ENCODE measurements around the gene SUGP1.
"Not testable (repeated sequence)": the region's sequence is repeated elsewhere in the genome, so short reads cannot be mapped to it uniquely, and the experiment has no call there.

Gene SUGP1

DNA sequence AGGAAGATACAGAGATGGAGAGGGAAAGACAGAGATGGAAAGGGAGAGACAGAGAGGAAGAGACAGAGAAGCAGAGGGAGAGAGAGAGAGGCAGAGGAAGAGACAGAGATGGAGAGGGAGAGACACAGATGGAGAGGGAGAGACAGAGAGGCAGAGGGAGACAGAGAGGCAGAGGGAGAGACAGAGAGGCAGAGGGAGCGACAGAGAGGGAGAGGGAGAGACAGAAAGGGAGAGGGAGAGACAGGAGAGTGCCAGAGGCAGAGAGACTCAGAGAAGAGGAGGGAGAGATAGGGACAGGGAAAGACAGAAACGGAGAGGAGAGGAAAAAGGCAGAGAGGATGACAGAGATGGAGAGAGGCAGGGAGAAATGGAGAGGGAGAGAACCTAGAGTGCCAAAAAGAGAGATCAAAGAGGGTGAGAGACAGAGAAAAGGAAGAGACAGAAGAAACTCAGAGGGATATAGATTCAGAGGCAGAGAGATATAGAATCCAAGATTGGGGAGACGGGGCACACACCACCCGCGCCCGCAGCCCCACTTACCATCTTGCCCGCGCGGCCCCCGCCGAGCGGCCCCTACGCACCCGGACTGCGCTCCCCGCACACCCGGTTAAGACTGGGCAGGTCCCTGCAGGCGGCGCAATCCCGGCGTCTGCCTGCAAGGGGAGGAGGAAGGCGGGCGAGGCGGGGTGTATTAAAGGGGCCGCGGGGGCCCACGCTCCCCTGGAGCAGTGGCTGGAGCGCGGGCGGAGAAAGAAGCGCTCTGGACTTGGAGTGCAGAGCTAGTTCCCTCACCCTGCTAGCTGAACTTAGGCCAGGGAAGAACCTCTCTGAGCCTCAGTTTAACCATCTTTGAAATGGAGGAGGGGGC is 57.9 kb downstream of the SUGP1 start:
- no peak for DNase-seq (ENCODE audit: low read depth, low spot score)

DNA sequence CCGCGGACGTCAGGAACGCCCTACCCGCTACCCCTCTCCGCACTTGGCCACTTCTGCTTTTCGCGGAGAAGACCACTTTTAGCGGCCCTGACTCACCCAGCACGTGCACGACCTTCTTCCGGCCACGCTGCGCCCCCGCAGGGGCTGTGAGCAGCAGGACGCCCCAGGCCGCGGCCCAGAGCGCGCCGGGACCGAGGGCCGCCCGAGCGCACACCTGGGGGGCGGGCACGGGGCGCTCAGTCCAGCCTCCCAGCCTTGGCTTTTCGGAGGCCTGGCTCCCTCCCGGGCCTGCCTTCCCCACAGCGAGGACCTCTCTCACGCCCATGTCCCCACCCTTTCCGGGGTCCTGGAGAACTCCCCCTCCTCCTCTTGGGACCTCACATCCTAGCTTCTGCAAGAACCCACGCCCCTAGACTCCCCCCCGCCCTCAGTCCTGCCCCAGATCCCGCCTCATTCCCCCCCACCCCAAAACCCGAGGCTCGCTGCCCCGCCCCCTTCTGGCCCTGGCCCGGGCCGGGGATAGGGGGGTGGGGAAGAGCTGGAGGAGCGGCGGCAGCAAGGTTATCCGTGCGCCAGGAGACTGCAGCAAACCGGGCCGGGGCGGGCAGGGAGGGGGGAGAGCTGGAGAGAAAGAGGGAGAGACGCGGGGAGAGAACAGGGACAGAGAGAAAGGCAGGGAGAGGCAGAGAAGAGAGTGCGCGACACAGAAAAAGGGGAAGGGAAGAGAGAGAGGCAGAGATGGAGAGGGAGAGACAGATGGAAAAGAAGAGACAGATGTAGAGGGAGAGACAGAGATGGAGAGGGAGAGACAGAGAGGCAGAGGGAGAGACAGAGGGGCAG is 58.7 kb downstream of the SUGP1 start:
- DNase-seq (ENCODE audit: low read depth, low spot score), result no peak

DNA sequence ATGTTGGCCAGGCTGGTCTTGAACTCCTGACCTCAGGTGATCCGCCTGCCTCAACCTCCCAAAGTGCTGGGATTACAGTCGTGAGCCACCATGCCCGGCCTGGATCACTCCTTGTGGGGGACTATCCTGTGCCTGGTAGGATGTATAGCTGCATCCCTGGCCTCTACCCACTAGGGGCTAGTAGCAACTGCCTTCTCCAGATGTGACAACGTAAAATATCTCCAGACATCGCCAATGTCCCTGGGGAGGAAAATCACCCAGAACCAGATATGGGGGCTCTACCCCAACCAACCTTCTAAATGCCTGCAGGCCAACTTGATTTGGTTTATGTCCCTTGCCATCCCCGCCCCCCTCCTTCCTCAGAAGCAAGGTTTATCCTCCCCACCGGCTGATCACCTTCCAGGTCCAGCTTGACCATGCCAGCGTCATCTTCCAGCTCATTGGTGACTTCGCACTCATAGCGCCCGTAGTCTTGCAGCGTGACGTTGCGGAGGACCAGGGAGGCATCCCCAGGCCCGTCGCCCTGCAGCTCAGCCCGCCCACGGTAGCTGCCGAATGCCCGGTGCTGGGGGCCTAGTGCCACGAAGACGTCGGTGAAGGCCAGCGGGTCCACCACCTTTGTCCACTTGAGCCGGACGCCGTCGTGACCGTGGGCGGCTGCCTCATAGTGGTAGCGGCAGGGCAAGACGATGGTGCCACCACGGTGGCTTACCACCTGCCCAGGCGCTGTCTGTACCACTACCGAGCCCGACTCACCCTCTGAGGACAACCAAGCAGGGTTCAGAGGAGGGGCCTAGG is 59.7 kb downstream of the SUGP1 start:
- DNase-seq (ENCODE audit: low read depth, low spot score), result no peak

- DNase-seq (ENCODE audit: low read depth, low spot score), result no peak
Measured at GRCh38 chr19:19259741-19260140, 60.6 kb downstream of the SUGP1 start.

- no peak for DNase-seq (ENCODE audit: low read depth, low spot score)
Measured at GRCh38 chr19:19258589-19259338, 61.5 kb downstream of the SUGP1 start.

- DNase-seq (ENCODE audit: low read depth, low spot score), result no peak
Measured at GRCh38 chr19:19257836-19258588, 62.3 kb downstream of the SUGP1 start.

DNA sequence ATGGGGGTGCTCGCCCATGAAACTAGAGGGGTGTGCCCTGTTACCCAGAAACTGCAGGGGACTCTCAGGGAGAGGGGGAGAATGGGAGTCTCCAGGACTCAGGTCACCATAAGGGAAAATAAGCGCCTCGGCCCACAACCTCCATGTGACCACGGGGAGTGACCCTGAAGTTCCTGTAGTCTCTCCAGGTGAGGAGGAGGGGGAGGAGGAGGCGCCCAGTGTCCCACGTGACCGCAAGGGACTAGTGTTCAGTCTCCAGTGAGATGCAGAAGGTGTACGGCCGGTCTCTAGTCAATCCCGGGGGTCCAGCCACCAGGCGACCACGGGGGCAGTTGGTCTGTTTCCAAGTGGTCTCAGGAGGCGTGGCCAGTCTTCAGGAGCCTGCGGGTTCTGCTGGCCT is 63.2 kb downstream of the SUGP1 start:
- no peak for DNase-seq (ENCODE audit: low read depth, low spot score)

- no peak for DNase-seq (ENCODE audit: low read depth, low spot score)
Measured at GRCh38 chr19:19256072-19256969, 64.0 kb downstream of the SUGP1 start.

- DNase-seq (ENCODE audit: low read depth, low spot score), result not testable (repeated sequence)
Measured at GRCh38 chr19:19253409-19253808, 66.9 kb downstream of the SUGP1 start.

GRCh38 chr19:19250196-19250801 is 70.0 kb downstream of the SUGP1 start:
- no peak for DNase-seq (ENCODE audit: low read depth, low spot score)

GRCh38 chr19:19240476-19240875 is 79.8 kb downstream of the SUGP1 start:
- no peak for DNase-seq (ENCODE audit: low read depth, low spot score)

GRCh38 chr19:19239675-19240074 is 80.6 kb downstream of the SUGP1 start:
- DNase-seq (ENCODE audit: low read depth, low spot score), result no peak

DNA sequence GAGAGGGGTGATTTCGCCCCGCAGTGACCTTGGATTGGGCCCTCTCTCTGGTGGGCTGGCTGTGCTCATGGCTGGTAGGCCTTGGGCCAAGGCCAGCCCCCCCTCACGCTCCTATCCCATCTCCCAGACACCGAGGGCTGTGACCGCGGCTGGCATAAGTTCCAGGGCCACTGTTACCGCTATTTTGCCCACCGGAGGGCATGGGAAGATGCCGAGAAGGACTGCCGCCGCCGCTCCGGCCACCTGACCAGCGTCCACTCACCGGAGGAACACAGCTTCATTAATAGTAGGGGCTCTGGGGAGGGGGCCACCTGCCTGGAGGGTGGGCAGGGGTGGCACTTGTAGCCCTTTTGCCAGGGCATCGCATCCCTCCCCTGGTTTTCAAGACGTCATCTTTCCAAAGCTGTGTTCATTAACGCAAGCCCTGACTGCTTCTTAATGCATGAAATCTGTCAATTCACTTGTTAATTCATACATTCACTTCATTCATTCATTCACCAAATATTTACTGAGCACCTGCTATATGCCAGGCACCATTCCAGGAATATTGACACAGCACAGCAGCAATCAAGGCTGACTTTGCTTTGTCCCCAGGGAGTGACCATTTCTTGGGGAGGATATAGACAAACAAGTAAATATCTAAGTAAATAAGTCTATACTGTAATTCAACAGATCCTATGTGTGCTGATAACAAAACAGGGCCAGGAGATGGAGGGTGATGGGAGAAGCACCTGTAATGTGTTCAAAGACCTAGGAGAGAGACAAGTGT is 82.0 kb downstream of the SUGP1 start:
- DNase-seq (ENCODE audit: low read depth, low spot score), result no peak

DNA sequence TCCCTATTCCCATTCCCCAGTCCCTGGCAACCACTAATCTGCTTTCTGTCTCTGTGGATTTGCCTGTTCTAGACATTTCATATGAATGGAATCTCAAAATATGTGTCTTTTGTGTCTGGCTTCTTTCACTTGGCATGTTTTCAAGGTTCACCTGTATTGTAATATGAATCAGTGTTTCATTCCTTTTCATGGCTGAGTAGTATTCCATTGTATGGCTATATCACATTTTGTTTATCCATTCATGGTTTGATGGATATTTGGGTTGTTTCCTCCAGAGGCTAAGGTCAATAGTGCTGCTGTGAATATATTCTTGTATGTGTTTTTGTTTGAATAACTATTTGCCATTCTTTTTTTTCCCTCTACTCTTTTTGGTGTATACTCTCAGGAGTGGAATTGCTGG is 84.1 kb downstream of the SUGP1 start:
- no peak for DNase-seq (ENCODE audit: low read depth, low spot score)

DNA sequence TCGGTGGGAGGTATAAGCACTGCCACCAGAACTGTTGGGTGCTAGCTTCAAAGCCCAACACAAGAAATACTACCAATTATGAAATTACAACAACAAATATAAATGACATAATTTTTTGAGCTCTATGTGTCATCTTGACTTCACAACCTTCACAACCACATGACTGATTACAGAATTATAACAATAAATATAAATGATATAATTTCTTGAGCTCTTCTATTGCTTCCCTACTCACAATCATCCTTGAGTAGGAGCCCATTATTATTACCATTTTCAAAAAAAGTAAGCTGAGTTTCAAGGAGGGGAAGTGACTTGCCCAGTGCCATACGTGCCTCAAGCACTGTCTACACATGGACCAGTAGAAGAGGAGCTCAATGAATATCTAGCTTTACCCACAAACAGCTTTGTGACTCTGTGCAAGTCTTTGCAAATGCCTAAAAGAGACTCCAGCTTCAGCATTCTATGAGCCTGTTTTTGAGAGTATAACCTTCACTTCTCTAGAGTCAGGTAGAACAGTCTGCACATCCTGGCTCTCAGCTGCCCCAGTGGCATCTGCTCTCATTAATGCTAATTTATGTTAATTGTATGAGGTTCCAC is 86.0 kb downstream of the SUGP1 start:
- DNase-seq (ENCODE audit: low read depth, low spot score), result no peak

GRCh38 chr19:19232261-19232721 is 88.0 kb downstream of the SUGP1 start:
- DNase-seq (ENCODE audit: low read depth, low spot score), result no peak

DNA sequence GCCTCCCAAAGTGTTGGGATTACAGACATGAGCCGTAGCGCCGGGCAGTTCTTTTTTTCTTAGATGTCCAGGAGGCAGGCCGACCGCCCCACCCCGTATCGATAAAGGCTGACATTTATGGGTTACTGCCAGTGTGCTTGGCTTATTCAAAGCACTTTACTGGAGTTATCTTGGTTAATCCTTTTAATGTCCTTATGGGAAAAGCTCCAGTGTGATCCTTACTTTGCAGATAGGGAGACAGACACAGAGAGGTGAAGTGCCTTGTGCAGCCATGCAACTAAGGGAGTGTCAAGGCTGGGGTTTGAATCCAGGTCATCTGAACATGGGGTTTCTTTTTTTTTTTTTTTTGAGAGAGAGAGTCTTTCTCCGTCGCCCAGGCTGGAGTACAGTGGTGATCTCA is 89.3 kb downstream of the SUGP1 start:
- no peak for DNase-seq (ENCODE audit: low read depth, low spot score)

GRCh38 chr19:19229701-19230100 is 90.6 kb downstream of the SUGP1 start:
- DNase-seq (ENCODE audit: low read depth, low spot score), result no peak

All from activated naive CD8-positive, alpha-beta T cell treated with anti-CD3 and anti-CD28 coated beads, Interleukin-2, amount 50 U/mL, for 16 hours (primary cell).